T-helper 1 cell treated with Interleukin-12 subunit alpha and Interleukin-12 subunit beta and Interleukin-4 antibody, amounts not matched to agents 30 μg/mL and 1 μg/mL, for 36 hours (primary cell): ENCODE measurements around the gene MAT1A.

ENCODE experiments used
- H3K27ac Mint-ChIP-seq: one replicate; pipeline ENCODE4 v1.8.0; 2021; ENCODE audit warnings: mild to moderate bottlenecking, mixed read lengths
- H3K27me3 Mint-ChIP-seq: one replicate; pipeline ENCODE4 v1.8.0; 2021; ENCODE audit warnings: low read depth, mixed read lengths
- H3K36me3 Mint-ChIP-seq: one replicate; pipeline ENCODE4 v1.8.0; 2021; ENCODE audit warnings: low read depth, mixed read lengths
- H3K4me1 Mint-ChIP-seq: one replicate; pipeline ENCODE4 v1.8.0; 2021; ENCODE audit warnings: low read depth, mixed read lengths
- H3K4me3 Mint-ChIP-seq: one replicate; pipeline ENCODE4 v1.8.0; 2021; ENCODE audit warnings: mild to moderate bottlenecking, moderate library complexity, mixed read lengths
- H3K9me3 Mint-ChIP-seq: one replicate; pipeline ENCODE4 v1.8.0; 2021; ENCODE audit warnings: mixed read lengths

Gene MAT1A

GRCh38 chr10:80277016-80277415 is 12.4 kb downstream of the MAT1A start:
- Mint-ChIP-seq H3K27me3 (peaks cover 3% of the 10 kb centered on the region), H3K4me1 (no peaks in the 10 kb centered on the region), H3K4me3 (no peak overlapping the region), H3K27ac (no peak overlapping the region), H3K36me3 (no peaks in the 10 kb centered on the region), H3K9me3 (no peaks in the 10 kb centered on the region)

GRCh38 chr10:80276335-80276734 is 13.1 kb downstream of the MAT1A start:
- H3K27me3 Mint-ChIP-seq: peaks cover 3% of the 10 kb centered on the region
- H3K9me3 Mint-ChIP-seq: no peaks in the 10 kb centered on the region
- no peak overlapping the region for H3K4me3 Mint-ChIP-seq
- no peaks in the 10 kb centered on the region for H3K36me3 Mint-ChIP-seq
- H3K27ac Mint-ChIP-seq: no peak overlapping the region
- H3K4me1 Mint-ChIP-seq: no peaks in the 10 kb centered on the region

- Mint-ChIP-seq H3K36me3 (no peaks in the 10 kb centered on the region), H3K27me3 (peaks cover 3% of the 10 kb centered on the region), H3K9me3 (no peaks in the 10 kb centered on the region), H3K27ac (no peak overlapping the region), H3K4me1 (no peaks in the 10 kb centered on the region), H3K4me3 (no peak overlapping the region)
Measured at GRCh38 chr10:80275756-80276155, 13.7 kb downstream of the MAT1A start.

GRCh38 chr10:80275135-80275498 is 14.3 kb downstream of the MAT1A start:
- H3K36me3 Mint-ChIP-seq: no peaks in the 10 kb centered on the region
- H3K4me1 Mint-ChIP-seq: no peaks in the 10 kb centered on the region
- no peak overlapping the region for H3K27ac Mint-ChIP-seq
- H3K27me3 Mint-ChIP-seq: peaks cover 3% of the 10 kb centered on the region
- no peaks in the 10 kb centered on the region for H3K9me3 Mint-ChIP-seq
- no peak overlapping the region for H3K4me3 Mint-ChIP-seq

GRCh38 chr10:80274396-80275134 is 14.9 kb downstream of the MAT1A start:
- no peaks in the 10 kb centered on the region for H3K4me1 Mint-ChIP-seq
- H3K27me3 Mint-ChIP-seq: peaks cover 6% of the 10 kb centered on the region
- no peak overlapping the region for H3K27ac Mint-ChIP-seq
- no peaks in the 10 kb centered on the region for H3K9me3 Mint-ChIP-seq
- H3K36me3 Mint-ChIP-seq: no peaks in the 10 kb centered on the region
- no peak overlapping the region for H3K4me3 Mint-ChIP-seq

- Mint-ChIP-seq H3K4me1 (no peaks in the 10 kb centered on the region), H3K27ac (no peak overlapping the region), H3K27me3 (peaks cover 4% of the 10 kb centered on the region), H3K9me3 (no peaks in the 10 kb centered on the region), H3K36me3 (no peaks in the 10 kb centered on the region), H3K4me3 (no peak overlapping the region)
Measured at GRCh38 chr10:80273523-80274170, 15.8 kb downstream of the MAT1A start.

GRCh38 chr10:80272793-80273522 is 16.5 kb downstream of the MAT1A start:
- H3K4me1 Mint-ChIP-seq: no peaks in the 10 kb centered on the region
- peaks cover 3% of the 10 kb centered on the region for H3K27me3 Mint-ChIP-seq
- no peak overlapping the region for H3K27ac Mint-ChIP-seq
- H3K36me3 Mint-ChIP-seq: no peaks in the 10 kb centered on the region
- H3K4me3 Mint-ChIP-seq: no peak overlapping the region
- no peaks in the 10 kb centered on the region for H3K9me3 Mint-ChIP-seq

- Mint-ChIP-seq H3K36me3 (no peaks in the 10 kb centered on the region), H3K4me1 (no peaks in the 10 kb centered on the region), H3K27me3 (peaks cover 3% of the 10 kb centered on the region), H3K27ac (no peak overlapping the region), H3K4me3 (no peak overlapping the region), H3K9me3 (no peaks in the 10 kb centered on the region)
Measured at GRCh38 chr10:80271416-80271815, 18.0 kb downstream of the MAT1A start.

- H3K36me3 Mint-ChIP-seq: no peaks in the 10 kb centered on the region
- H3K27me3 Mint-ChIP-seq: peaks cover 3% of the 10 kb centered on the region
- no peak overlapping the region for H3K4me3 Mint-ChIP-seq
- H3K27ac Mint-ChIP-seq: no peak overlapping the region
- no peaks in the 10 kb centered on the region for H3K9me3 Mint-ChIP-seq
- no peaks in the 10 kb centered on the region for H3K4me1 Mint-ChIP-seq
Measured at GRCh38 chr10:80270887-80271286, 18.6 kb downstream of the MAT1A start.

- H3K27me3 Mint-ChIP-seq: peaks cover 6% of the 10 kb centered on the region
- H3K27ac Mint-ChIP-seq: no peak overlapping the region
- H3K4me1 Mint-ChIP-seq: no peaks in the 10 kb centered on the region
- H3K9me3 Mint-ChIP-seq: no peaks in the 10 kb centered on the region
- no peak overlapping the region for H3K4me3 Mint-ChIP-seq
- H3K36me3 Mint-ChIP-seq: no peaks in the 10 kb centered on the region
Measured at GRCh38 chr10:80268938-80269588, 20.4 kb downstream of the MAT1A start.

GRCh38 chr10:80268266-80268665 is 21.2 kb downstream of the MAT1A start:
- H3K36me3 Mint-ChIP-seq: no peaks in the 10 kb centered on the region
- H3K27ac Mint-ChIP-seq: no peak overlapping the region
- H3K9me3 Mint-ChIP-seq: no peaks in the 10 kb centered on the region
- H3K27me3 Mint-ChIP-seq: peaks cover 8% of the 10 kb centered on the region
- H3K4me3 Mint-ChIP-seq: no peak overlapping the region
- H3K4me1 Mint-ChIP-seq: no peaks in the 10 kb centered on the region

- Mint-ChIP-seq H3K36me3 (no peaks in the 10 kb centered on the region), H3K9me3 (no peaks in the 10 kb centered on the region), H3K27ac (no peak overlapping the region), H3K4me1 (no peaks in the 10 kb centered on the region), H3K4me3 (no peak overlapping the region), H3K27me3 (peaks cover 15% of the 10 kb centered on the region)
Measured at GRCh38 chr10:80266513-80266863, 23.0 kb downstream of the MAT1A start.

- Mint-ChIP-seq H3K27ac (no peak overlapping the region), H3K27me3 (peaks cover 15% of the 10 kb centered on the region), H3K9me3 (no peaks in the 10 kb centered on the region), H3K4me1 (no peaks in the 10 kb centered on the region), H3K36me3 (no peaks in the 10 kb centered on the region), H3K4me3 (no peak overlapping the region)
Measured at GRCh38 chr10:80265740-80266512, 23.5 kb downstream of the MAT1A start.
